ENCODE results near the gene CCDC180. TPM values are rescaled to one million over a fixed set of nuclear protein-coding genes. Genes with fewer than 3 reads are reported as not detected.

CCDC180 gene
- total and polyA plus RNA-seq, 9 donors = 3.6 to 11.7 (median 7.4) TPM

DNA sequence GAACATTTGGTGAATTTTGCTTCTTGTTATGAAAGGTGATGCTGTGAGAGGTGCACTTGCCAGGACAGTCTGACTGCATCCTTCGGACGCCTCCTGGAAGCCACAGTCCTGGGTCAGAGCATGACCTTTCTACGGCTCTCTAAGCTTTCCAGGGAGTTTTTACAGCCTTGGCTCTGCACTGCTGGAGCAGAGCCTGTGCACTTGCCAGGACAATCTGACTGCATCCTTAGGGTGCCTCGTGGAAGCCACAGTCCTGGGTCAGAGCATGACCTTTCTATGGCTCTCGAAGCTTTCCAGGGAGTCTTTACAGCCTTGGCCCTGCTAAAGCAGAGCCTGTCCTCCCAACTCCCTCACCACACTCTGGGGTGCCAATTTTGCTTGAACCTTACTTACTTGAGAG is 49.6 kb downstream of the CCDC180 start:
- DNase-seq = no peak
- Histone ChIP-seq H3K27ac (no peak overlapping the region), H3K27me3 (no peaks in the 10 kb centered on the region), H3K4me1 (ENCODE audit: insufficient read depth) (no peaks in the 10 kb centered on the region), H3K4me3 (no peak overlapping the region), H3K9me3 (no peaks in the 10 kb centered on the region), H3K36me3 (no peaks in the 10 kb centered on the region)
- WGBS, 3 donors = 32 to 47% (median 43%) methylated on average over 5 of the region's 5 CpGs
- TF ChIP-seq EP300 (IDR thresholded peaks at IDR 0.05) (no peak), POLR2A (IDR thresholded peaks at IDR 0.05) (no peak), CTCF (IDR thresholded peaks at IDR 0.05) (no peak)
- intact Hi-C loops (cut with DNase I) = no loop called here

Small RNA genes lying within 50 kb of the gene (small RNA-seq; reads per million reads assigned to genes)
- gene AL512590.2 (not detected), gene CCDC180 (not detected)

Other genes with a start within 250 kb of the CCDC180 start
- 10 to 100 TPM in 3 of 7 donors, 1 to 10 TPM in 4; 9.0 to 13.0 (median 9.8) TPM for gene TDRD7, start 104.4 kb downstream of the CCDC180 start, total RNA-seq
- 10 to 100 TPM in 1 of 2 donors, 1 to 10 TPM in 1; 7.4 to 15.6 TPM for gene TDRD7, start 104.4 kb downstream of the CCDC180 start, polyA plus RNA-seq
- gene TMOD1, start 194.0 kb downstream of the CCDC180 start, total RNA-seq = 10 to 100 TPM; 37.1 to 76.9 (median 64.0) TPM
- gene TMOD1, start 194.0 kb downstream of the CCDC180 start, polyA plus RNA-seq = 10 to 100 TPM; 56.8 to 77.2 TPM

All from ovary (tissue), 9 donors.